Mucosa of rectum (tissue), 2 donors: ENCODE data around the gene MFAP1.
"Not testable (repeated sequence)": the region's sequence is repeated elsewhere in the genome, so short reads cannot be mapped to it uniquely, and the experiment has no call there.

Experiments
- H3K27ac ChIP-seq, 2 donors: one replicate each; pipeline ENCODE4 v1.7.0; 2013; ENCODE audit warnings: inconsistent platforms in 2 of 2, low read depth in 2 of 2, low read length in 2 of 2
- H3K27me3 ChIP-seq, 2 donors: one replicate each; pipeline ENCODE4 v1.7.0; 2013; ENCODE audit warnings: low read length in 2 of 2; ENCODE audit not compliant: control insufficient read depth in 2 of 2, insufficient read depth in 2 of 2
- H3K36me3 ChIP-seq, 2 donors: one replicate each; pipeline ENCODE4 v1.7.0; 2013; ENCODE audit warnings: low read length in 2 of 2; ENCODE audit not compliant: control insufficient read depth in 2 of 2, insufficient read depth in 2 of 2
- H3K4me1 ChIP-seq, 2 donors: one replicate each; pipeline ENCODE4 v1.7.0; 2013; ENCODE audit warnings: low read length in 2 of 2, mild to moderate bottlenecking in 1 of 2; ENCODE audit not compliant: control insufficient read depth in 2 of 2, insufficient read depth in 2 of 2
- H3K4me3 ChIP-seq, 2 donors: one replicate each; pipeline ENCODE4 v1.7.0; 2013; ENCODE audit warnings: low read length in 2 of 2
- H3K9ac ChIP-seq, 2 donors: one replicate each; pipeline ENCODE4 v1.7.0; 2013; ENCODE audit warnings: low read length in 2 of 2, low read depth in 1 of 2, mild to moderate bottlenecking in 1 of 2
- H3K9me3 ChIP-seq, 2 donors: one replicate each; pipeline ENCODE4 v1.7.0; 2013; ENCODE audit warnings: low read length in 2 of 2; ENCODE audit not compliant: control insufficient read depth in 2 of 2
- donor health status: healthy.
- donor health status: Normal muscosa, but diverticular disease.

The MFAP1 gene

GRCh38 chr15:43824302-43825246 lies at the start of gene MFAP1:
Gene MFAP1, minus strand, starts transcription at chr15:43824690. Its CDS starts 121 bp downstream, at chr15:43824569.
- Histone ChIP-seq H3K27me3 (no peaks in the 10 kb centered on the region), H3K4me3 (peak within 1 kb of the TSS; percentile 90 to 100), H3K4me1 (peaks cover 12 to 26% of the 10 kb centered on the region in 2 donors), H3K9me3 (no peaks in the 10 kb centered on the region), H3K36me3 (no peaks in the 10 kb centered on the region), H3K9ac (peak within 1 kb of the TSS; percentile 98), H3K27ac (peak within 1 kb of the TSS; percentile 93 to 94)

GRCh38 chr15:43873651-43874050 lies 49.2 kb upstream of the MFAP1 start:
- no peaks in the 10 kb centered on the region for H3K4me1 ChIP-seq
- H3K9me3 ChIP-seq = no peaks in the 10 kb centered on the region
- no peak overlapping the region for H3K9ac ChIP-seq
- H3K27ac ChIP-seq = no peak overlapping the region
- peaks cover 0 to 2% of the 10 kb centered on the region in 2 donors for H3K36me3 ChIP-seq
- no peak overlapping the region for H3K4me3 ChIP-seq
- no peaks in the 10 kb centered on the region for H3K27me3 ChIP-seq

GRCh38 chr15:43872416-43873020 lies 48.0 kb upstream of the MFAP1 start:
- peaks cover 0 to 2% of the 10 kb centered on the region in 2 donors for H3K36me3 ChIP-seq
- no peaks in the 10 kb centered on the region for H3K27me3 ChIP-seq
- no peaks in the 10 kb centered on the region for H3K9me3 ChIP-seq
- H3K27ac ChIP-seq = no peak overlapping the region
- no peaks in the 10 kb centered on the region for H3K4me1 ChIP-seq
- no peak overlapping the region for H3K9ac ChIP-seq
- no peak overlapping the region for H3K4me3 ChIP-seq

- no peaks in the 10 kb centered on the region for H3K9me3 ChIP-seq
- H3K4me3 ChIP-seq = no peak overlapping the region
- no peaks in the 10 kb centered on the region for H3K27me3 ChIP-seq
- no peak overlapping the region for H3K9ac ChIP-seq
- H3K4me1 ChIP-seq = no peaks in the 10 kb centered on the region
- no peak overlapping the region for H3K27ac ChIP-seq
- peaks cover 0 to 2% of the 10 kb centered on the region in 2 donors for H3K36me3 ChIP-seq
Measured at GRCh38 chr15:43871835-43872234, 47.3 kb upstream of the MFAP1 start.

GRCh38 chr15:43868406-43868805 lies 43.9 kb upstream of the MFAP1 start:
- Histone ChIP-seq H3K27me3 (no peaks in the 10 kb centered on the region), H3K4me1 (no peaks in the 10 kb centered on the region), H3K36me3 (peaks cover 0 to 5% of the 10 kb centered on the region in 2 donors), H3K4me3 (no peak overlapping the region), H3K27ac (no peak overlapping the region), H3K9me3 (no peaks in the 10 kb centered on the region), H3K9ac (no peak overlapping the region)

- H3K4me1 ChIP-seq = no peaks in the 10 kb centered on the region
- H3K9me3 ChIP-seq = no peaks in the 10 kb centered on the region
- H3K27me3 ChIP-seq = no peaks in the 10 kb centered on the region
- H3K4me3 ChIP-seq = no peak overlapping the region
- no peak overlapping the region for H3K27ac ChIP-seq
- no peak overlapping the region for H3K9ac ChIP-seq
- H3K36me3 ChIP-seq = peaks cover 0 to 5% of the 10 kb centered on the region in 2 donors
Measured at GRCh38 chr15:43867096-43867495, 42.6 kb upstream of the MFAP1 start.

GRCh38 chr15:43866636-43867035 lies 42.1 kb upstream of the MFAP1 start:
- H3K4me1 ChIP-seq, H3K9me3 ChIP-seq, H3K27ac ChIP-seq, H3K4me3 ChIP-seq, H3K27me3 ChIP-seq, H3K9ac ChIP-seq, H3K36me3 ChIP-seq: not testable (repeated sequence)

- no peak overlapping the region for H3K9ac ChIP-seq
- no peaks in the 10 kb centered on the region for H3K9me3 ChIP-seq
- H3K4me3 ChIP-seq = no peak overlapping the region
- no peak overlapping the region for H3K27ac ChIP-seq
- no peaks in the 10 kb centered on the region for H3K4me1 ChIP-seq
- peaks cover 9% of the 10 kb centered on the region in 2 donors for H3K36me3 ChIP-seq
- H3K27me3 ChIP-seq = no peaks in the 10 kb centered on the region
Measured at GRCh38 chr15:43859546-43859945, 35.1 kb upstream of the MFAP1 start.

- Histone ChIP-seq H3K4me1 (no peaks in the 10 kb centered on the region), H3K9ac (no peak overlapping the region), H3K4me3 (no peak overlapping the region), H3K36me3 (peaks cover 5 to 12% of the 10 kb centered on the region in 2 donors), H3K9me3 (no peaks in the 10 kb centered on the region), H3K27ac (no peak overlapping the region), H3K27me3 (no peaks in the 10 kb centered on the region)
Measured at GRCh38 chr15:43854801-43855200, 30.3 kb upstream of the MFAP1 start.

GRCh38 chr15:43852607-43853006 lies 28.1 kb upstream of the MFAP1 start:
- no peak overlapping the region for H3K9ac ChIP-seq
- no peaks in the 10 kb centered on the region for H3K27me3 ChIP-seq
- H3K36me3 ChIP-seq = peaks cover 0 to 4% of the 10 kb centered on the region in 2 donors
- no peak overlapping the region for H3K4me3 ChIP-seq
- H3K27ac ChIP-seq = no peak overlapping the region
- H3K4me1 ChIP-seq = no peaks in the 10 kb centered on the region
- no peaks in the 10 kb centered on the region for H3K9me3 ChIP-seq
